T follicular helper cell (primary cell): Measurements from ENCODE around the gene ZACN.

Experiments
- DNase-seq: peaks from one replicate; pipeline ENCODE4 v3.0.0-alpha.2; 2020; ENCODE audit warnings: low read depth

The ZACN gene

DNA sequence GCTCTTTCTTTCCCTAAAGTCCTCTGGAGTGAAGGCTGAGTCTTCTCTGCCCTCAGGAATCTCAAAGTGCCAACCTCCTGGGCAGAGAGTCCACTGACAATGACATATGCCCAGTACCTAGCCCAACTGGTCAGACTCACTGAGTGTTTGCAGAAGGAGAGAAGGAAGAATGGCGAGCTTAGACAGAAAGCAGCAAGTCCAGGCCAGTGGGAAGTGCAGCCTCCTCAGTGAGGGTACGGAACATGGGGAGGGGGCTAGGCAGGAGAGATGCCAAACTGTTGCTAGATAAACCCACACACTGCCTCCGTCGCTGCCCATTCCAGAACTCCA lies 23.9 kb downstream of the ZACN start:
- no peak for DNase-seq

DNA sequence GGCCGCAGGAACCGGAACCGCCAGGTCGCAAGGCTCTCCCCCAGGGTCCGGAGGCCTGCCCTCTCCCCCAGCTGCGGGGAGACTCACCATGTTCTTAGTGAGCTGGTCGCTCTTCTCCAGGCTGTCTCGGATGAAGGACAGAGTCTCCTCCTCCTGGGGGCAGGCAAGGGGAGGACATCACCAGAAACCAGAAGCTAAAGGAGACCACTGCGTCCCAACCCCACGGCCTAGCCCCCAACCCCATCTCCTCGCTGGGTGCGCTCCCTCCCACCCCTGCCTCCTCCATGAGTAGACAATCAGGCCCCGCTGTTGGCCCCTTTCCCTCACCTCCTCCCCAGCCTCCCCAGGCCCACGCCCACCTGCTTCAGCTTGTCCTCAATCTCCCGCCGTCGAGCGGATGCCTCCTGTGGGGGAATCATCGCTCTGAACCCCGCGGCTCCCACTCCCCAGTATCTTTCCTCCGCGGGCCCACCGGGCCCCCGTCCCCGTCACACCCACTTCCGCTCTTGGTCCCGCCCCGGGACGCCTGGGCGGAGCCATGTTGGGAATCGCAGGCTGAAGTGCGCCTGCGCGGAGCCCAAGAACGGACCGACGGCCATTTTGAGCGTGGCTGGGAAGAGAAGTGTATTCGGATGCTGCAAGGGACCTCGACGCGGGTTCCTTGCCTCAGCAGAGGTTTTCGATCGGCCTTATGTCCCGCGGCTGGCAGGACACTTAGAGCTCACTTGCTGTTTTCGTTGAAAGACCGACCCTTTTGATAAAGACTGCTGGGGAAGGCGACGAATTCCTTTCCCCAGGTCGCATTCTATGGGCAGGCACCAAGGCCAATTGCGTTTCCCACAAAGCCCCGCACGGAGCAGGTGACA lies 24.5 kb downstream of the ZACN start, which contains the start of gene EXOC7:
EXOC7 (minus strand) TSS at position 514 of the 866 bp plus-strand sequence; CDS start at position 419, 95 bp downstream.
- peak; percentile 89 for DNase-seq

DNA sequence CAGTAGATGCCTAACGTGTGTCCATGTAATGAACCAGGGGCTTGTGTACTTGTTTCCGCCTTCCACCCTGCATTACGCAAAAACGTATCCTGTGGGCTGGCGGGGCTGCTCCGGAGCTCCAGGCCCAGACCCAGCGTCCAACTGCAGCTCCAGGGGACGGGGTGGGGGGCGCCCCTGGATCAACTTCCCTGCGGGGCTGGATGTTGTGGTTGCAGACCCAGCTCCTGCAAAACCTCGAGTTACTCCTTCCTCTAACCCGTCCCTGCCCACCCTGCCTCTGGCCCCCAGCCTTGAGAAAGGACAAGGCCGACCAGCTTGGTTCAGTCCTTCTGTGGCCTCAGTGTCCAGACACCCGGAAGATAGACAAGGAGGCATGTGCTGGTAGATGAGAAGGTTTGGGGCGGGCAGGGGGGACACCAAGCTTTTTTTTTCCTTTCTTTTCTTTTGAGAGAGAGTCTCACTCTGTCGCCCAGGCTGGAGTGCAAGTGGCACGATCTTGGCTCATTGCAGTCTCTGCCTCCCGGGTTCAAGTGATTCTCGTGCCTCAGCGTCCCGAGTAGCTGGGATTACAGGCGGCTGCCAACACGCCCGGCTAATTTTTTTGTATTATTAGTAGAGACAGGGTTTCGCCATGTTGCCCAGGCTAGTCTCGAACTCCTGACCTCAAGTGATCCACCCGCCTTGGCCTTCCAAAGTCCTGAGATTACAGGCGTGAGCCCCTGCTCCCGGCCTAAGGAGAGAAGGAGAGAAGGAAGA lies 25.3 kb downstream of the ZACN start:
- no peak for DNase-seq

DNA sequence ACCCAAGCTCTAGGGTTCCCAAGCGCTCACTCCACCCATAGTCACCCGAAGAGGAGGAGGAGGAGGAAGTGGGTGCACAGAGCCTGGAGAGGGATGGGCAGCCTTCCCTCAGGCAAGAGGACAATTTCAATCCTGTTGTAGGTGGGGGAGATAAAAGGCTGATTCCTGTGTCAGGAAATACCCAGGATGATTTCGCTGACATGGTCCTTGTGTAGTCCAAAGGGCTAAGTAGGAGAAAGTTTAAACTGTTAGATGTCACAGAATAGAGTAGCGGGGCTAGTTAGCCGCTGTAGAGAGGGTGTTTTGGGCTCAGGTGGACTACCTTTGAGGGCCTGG lies 25.9 kb downstream of the ZACN start:
- DNase-seq: no peak

DNA sequence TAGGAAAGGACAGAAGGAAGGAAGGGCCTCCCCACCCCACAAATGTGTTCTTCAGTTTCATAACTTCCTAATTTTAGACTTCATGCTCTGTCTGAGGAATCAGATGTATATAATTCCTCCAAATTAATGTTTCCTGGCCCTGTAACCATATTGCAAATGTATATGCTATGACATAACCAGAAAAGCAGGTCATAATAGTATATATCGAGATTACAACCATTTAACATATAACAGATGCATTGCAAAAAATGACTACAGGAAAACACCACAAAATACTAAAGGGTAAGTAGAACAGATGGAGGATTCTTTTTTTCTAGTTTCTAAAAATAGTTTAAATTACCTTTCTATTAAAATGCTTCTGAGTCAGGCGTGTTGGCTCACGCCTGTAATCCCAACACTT lies 27.7 kb downstream of the ZACN start:
- no peak for DNase-seq

DNA sequence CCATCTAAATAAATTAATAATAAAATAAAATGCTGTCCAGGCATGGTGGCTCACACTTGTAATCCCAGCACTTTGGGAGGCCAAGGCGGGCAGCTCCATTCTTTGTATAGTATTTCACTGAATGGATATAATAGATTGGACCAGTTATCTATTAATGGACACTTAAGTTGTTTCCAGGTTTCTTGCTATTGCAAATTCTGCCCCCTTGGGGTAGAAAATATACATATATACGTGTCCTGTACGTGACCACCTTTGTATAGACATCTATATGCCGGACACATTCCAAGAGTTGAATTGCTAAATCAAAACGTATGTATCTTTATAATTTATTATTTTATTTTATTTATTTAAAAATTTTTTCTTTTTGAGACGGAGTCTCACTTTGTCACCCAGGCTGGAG lies 28.5 kb downstream of the ZACN start:
- no peak for DNase-seq

DNA sequence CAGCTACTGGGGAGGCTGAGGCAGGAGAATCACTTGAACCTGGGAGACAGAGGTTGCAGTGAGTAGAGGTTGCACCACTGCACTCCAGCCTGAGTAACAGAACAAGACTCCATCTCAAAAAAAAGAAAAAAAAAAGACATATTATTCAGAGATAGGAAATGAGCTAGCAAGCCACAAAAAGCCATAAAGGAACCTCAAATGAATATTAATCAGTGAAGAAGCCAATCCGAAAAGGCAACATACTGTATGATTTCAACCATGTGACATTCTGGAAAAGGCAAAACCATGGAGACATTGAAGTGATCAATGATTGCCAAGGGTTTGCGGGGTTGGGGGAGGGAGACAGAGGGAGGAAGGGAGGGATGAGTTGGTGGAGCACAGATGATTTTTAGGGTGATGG lies 33.0 kb downstream of the ZACN start:
- no peak for DNase-seq

DNA sequence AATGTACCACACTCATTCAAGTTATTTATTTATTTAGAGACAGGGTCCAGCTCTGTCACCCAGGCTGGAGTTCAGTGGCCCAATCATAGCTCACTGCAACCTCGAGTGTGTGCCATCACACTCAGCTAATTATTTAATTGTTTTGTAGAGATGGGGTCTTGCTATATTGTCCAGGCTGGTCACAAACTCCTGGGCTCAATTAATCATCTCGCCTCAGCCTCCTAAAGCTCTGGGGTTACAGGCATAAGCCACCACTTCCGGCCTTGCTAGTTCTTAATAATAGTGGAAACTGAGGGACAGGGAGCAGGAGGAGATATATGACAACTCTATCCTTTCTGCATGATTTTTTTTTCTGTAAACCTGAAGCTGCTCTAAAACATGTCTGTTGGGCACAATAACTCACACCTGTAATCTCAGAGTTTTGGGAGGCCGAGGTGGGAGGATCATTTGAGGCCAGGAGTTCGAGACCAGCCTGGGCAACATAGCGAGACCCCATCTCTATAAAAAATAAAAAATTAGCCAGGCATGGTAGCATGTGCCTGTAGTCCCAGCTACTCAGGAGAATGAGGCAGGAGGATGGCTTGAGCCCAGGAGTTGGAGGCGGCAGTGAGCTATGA lies 36.3 kb downstream of the ZACN start:
- no peak for DNase-seq

DNA sequence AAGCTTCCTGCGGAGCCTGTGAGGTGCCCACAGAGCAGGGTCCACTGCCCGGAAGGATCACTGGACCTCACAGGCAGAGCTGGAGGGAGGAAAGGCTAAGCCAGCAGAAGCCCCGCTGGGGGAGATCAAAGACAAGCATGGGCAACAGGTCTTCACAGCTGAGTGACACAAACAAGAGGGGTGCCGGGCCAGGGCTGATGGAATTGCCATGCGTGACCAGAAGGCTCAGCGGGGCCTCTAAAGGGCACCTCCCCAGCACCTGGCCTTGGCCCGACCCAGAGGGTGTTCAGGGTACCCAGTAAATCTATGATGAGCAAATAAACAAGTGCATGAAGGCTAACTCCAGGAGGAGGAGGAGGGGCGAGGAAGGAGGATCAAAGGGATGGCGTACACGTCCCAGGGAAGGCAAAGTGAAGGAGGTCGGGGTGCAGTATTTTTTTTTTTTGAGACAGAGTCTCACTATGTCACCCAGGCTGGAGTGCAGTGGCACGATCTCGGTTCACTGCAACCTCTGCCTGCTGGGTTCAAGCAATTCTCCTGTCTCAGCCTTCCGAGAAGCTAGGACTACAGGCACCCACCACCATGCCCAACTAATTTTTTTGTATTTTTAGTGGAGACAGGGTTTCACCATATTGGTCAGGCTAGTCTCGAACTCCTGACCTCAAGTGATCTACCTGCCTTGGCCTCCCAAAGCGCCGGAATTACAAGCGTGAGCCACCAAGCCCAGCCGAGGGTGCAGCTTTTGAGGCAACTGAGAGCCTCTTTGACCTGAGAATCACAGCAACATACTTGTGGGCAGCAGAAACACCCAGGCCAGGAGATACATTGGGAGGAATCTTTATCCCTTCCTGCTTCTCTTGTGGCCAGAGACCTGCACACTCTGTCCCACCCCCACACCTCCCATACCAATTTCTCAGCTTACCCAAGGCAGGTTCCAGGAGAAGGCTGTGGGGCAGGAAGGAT lies 40.7 kb downstream of the ZACN start:
- DNase-seq: no peak

DNA sequence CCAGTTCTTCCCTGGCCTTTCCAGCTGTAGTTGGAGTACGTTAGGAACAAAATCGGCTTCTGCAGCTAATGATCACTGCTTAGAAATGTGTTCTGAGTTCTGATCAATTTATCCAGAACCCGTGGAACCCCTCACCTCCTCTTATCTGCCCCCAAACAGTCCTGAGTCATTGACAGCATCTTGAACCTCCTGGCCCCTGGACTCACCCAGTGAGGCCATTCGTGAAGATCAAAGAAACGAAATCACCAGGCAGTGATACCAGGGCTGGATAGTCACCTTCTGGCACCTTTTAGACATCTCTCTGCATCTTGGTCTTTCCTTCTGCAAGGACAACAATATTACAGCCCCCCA lies 41.7 kb downstream of the ZACN start:
- DNase-seq: no peak

DNA sequence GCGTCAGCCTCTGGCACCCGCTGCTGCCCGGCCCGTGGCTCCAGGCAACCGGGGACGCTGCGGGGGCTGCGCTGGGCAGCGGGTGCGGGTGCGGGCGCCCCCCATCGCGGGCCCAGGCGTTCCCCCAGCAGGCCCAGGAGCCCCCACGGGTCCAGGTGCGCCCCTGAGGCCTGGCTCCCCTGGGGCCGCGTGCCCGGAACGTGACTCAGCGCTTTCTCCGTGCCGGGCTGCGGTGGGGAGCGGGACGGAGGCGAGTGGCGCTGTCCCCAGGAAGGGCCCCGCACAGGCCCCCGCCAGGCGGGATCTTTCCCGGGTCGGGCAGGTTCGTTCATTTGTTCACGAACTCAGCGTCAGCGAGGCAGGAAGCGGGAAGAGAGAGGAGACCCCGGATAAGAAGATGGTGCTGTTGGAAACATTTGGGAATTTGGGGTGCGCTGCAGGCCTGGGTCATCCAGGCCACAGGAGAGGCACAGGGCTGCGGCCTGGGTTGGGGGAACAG lies 43.0 kb downstream of the ZACN start:
- DNase-seq: no peak

DNA sequence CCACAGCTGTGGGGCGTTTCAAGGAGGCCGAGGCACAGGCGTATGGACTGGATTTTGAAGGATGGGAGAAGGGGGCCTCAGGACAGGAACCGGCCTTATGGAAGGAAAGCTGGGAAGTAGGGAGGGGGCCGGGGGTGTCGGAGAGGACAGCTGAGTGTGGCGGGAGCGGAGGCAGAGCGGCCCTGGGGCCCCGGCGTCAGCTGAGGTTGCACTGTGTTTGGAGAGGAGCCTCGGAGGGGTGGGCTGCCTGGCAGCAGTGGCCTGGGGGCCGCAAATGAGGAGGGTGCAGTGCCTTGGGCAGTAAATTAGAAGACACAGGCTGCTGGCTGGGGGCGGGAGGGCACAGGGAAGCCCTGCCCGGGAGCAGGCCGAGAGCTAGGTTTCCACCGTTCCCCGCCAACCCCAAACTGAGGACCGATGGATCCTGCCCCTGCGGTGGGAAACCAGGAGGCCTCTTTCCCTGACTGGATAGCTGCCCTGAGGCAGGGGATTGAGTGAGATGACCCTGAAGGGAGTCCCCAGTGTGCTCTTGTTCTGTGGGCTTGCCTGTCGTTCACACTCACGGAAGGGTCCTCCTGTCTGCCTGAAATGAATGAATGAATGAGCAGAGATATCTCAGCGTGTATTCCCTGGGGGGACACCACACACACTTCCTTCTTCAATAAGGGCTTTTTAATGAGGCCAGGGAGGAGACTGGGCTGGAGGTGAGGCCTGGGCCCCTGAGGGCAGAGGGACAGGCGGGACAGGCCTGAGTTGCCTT lies 43.6 kb downstream of the ZACN start:
- DNase-seq: no peak

DNA sequence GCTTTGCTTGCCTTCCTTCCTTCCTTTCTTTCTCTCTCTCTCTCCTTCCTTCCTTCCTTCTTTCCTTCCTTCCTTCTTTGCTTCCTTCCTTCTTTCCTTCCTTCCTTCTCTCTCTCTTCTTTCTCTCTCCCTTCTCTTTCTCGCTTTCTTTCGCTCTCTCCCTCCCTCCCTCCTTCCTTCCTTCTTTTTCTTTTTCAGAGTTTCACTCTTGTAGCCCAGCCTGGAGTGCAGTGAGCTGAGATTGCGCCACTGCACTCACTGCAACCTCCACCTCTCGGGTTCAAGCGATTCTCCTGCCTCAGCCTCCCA lies 44.2 kb downstream of the ZACN start:
- no peak for DNase-seq

DNA sequence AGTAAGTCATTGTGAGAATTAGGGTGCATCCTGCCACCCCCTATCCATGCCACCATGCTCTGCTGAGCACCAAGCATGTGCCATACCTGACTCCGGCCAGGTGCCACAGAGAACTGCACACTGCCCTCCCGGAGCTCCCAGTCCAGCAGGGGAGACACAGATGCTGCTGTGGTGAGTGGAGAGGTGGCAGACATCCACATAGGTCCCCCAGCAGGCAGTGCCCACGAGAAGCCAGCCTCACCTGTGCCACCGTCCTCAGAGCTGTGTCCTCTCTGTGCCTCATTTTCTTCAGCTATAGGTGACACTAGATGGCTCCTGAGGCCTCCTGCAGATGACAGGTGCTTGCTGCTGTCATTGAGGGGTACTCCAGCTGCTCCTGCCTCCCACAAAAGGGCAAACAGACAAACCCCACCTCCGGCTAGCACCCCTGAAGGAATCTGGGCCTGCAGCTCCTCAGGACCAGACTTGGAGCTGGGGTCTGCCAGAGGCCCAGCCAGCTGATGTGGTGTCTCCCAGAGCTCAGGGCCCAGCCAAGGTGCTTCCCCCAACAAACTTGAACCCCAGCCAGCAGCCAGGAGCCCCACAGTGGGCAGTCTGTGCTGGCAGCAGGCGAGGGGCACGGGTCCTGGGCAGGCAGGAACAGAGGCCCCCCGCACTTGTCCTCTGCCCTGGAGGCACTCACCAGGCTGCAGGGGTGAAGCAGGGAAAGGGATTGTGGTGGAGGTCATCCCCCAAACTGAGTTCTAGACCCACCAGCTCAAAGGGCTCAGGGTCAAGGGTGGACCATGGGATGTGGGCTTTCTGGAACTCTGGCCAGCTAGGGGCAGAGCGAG lies 45.0 kb downstream of the ZACN start:
- no peak for DNase-seq

DNA sequence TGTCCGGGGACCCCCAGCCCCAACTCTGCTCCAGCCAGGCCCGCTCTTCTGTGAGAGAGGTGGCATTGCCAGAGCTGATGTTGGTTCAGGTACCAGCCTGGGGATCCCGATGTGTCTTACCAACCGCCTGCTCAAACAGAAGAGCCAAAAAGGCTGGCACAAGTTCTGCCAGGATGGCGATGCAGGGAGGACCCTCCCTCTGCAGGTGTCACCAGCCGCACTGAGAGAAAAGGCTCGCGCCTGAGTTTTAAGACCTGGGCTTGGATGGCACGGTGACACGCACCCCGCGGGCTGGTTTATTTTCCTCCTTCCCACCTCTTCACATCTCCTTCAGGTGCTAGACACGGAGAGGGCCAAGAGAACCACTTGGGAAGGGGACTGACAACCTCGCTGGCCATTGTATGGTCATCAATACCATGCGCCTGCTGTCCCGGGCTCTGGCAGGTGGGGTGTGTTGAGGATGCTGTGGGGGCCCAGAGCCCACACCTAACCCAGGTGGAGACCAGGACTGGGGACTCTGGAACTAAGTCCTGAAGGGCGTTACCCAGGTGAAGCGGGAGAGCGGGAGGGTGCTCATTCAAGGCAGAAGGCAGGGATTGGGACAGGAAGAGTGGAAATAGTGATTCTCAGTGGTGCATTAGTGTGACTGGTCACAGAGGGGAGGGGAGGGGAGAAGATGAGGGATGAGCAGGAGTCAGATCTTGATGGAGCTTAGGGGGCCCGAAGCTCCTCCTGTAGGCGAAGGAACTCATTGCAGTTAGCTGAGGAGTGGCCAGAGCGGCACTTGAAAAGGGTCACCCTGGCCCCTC lies 45.8 kb downstream of the ZACN start:
- no peak for DNase-seq

DNA sequence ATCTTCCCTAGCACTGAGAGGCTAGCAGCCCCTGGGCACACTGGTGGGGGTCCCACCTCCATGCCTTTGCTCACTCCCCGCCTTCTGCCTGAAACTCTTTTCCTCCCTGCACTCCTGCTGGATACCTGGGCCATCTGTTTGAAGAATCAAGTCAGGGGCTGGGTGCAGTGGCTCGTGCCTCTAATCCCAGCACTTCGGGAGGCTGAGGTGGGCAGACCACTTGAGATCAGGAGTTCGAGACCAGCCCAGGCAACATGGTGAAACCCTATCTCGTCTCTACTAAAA lies 46.4 kb downstream of the ZACN start:
- DNase-seq: no peak

DNA sequence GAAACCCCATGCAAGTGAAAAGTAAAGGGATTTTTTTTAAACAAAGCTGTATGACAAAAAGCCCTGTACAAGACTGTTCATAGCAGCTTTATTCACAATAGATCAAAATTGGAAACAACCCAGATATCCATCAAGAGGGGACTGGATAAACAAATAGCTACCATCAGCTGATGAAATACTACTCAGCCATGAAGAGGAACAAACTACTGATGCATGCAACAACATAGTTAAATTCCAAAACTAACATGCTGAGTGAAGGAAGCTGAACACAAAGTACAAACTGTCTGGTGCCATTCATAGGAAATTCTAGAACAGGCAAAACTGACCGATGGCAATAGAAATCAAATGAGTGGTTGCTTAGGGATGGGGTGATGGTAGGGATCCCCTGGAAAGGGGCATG lies 46.9 kb downstream of the ZACN start:
- DNase-seq: no peak

DNA sequence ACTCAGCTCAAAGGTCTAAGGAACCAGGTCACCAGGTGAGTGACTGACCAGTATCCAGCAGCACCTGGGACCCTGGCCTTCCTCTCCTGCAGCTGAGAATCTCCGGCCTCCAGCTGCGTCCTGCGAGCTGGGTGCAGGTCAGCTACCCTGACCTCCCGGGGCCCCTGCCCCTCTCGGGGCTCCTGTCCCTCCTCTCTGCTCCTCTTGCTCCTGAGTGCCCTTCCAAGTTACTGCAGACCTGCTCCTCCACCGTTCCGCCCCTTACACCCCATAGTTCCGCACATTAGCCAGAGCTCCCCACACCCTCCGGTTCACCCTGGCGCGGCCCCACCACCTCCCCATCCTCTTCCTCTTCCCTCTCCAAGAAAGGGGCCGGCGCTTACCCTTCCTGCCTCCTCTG lies 51.5 kb downstream of the ZACN start:
- DNase-seq: no peak

DNA sequence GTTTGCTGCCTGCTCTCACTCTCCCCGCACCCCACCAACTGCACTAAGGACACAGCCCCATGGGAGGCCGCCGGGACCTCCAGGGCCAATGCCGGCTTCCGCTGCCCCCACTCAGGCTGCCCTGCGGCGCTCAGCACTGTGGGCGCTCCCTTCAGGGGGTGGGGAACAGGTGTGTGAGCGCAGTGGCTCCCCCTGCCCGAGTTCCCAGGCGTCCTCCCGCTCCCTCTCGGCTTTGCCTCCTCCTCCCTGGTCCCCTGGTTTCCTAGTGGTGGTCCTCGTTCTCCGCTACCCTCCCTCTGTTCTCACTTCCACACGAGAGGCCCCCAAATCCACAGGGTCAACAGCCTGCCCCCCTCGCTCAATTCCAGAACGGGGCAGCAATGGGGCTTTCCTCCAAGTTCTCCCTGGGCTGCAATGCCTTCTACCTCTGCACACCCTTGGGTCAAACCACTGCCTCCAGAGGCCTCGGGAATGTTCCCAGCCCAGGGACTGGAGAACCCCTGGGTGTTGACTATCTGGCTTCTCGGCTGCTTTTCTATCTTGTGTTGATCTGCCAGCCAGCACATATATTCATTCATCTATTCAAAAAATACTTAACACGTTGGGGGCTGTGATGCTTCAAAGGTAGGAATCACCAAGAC lies 52.2 kb downstream of the ZACN start:
- no peak for DNase-seq
